ENCODE data around the gene ZFYVE28.

Gene ZFYVE28

GRCh38 chr4:2347190-2347589 lies 71.3 kb downstream of the ZFYVE28 start:
- Histone ChIP-seq H3K27ac (ENCODE audit: low read length) (no peak overlapping the region), H3K4me3 (ENCODE audit: low read length) (no peak overlapping the region), H3K9me3 (ENCODE audit: control insufficient read depth, insufficient read depth, low read length) (no peaks in the 10 kb centered on the region), H3K36me3 (ENCODE audit: control insufficient read depth, insufficient read depth, low read length) (no peaks in the 10 kb centered on the region), H3K27me3 (ENCODE audit: control insufficient read depth, insufficient read depth, low read length) (no peaks in the 10 kb centered on the region), H3K4me1 (ENCODE audit: control insufficient read depth, insufficient read depth, low read length) (0 out of 2 replicates have a peak, but pooled peaks cover 2% of the 10 kb centered on the region)
- no peak for DNase-seq (ENCODE audit: low read depth, low spot score)
- no CpG with 5 or more reads among the region's 4 CpGs for WGBS (ENCODE audit: insufficient coverage, insufficient read length)

GRCh38 chr4:2343476-2343875 lies 75.0 kb downstream of the ZFYVE28 start:
- peaks cover 6% of the 10 kb centered on the region; the same call in 1 of the 2 replicates for H3K4me1 ChIP-seq (ENCODE audit: control insufficient read depth, insufficient read depth, low read length)
- no peak for DNase-seq (ENCODE audit: low read depth, low spot score)
- no peak overlapping the region for H3K27ac ChIP-seq (ENCODE audit: low read length)
- H3K36me3 ChIP-seq (ENCODE audit: control insufficient read depth, insufficient read depth, low read length) = no peaks in the 10 kb centered on the region
- no peaks in the 10 kb centered on the region for H3K27me3 ChIP-seq (ENCODE audit: control insufficient read depth, insufficient read depth, low read length)
- no peaks in the 10 kb centered on the region for H3K9me3 ChIP-seq (ENCODE audit: control insufficient read depth, insufficient read depth, low read length)
- WGBS (ENCODE audit: insufficient coverage, insufficient read length) = no CpG with 5 or more reads among the region's 2 CpGs
- no peak overlapping the region for H3K4me3 ChIP-seq (ENCODE audit: low read length)

DNA sequence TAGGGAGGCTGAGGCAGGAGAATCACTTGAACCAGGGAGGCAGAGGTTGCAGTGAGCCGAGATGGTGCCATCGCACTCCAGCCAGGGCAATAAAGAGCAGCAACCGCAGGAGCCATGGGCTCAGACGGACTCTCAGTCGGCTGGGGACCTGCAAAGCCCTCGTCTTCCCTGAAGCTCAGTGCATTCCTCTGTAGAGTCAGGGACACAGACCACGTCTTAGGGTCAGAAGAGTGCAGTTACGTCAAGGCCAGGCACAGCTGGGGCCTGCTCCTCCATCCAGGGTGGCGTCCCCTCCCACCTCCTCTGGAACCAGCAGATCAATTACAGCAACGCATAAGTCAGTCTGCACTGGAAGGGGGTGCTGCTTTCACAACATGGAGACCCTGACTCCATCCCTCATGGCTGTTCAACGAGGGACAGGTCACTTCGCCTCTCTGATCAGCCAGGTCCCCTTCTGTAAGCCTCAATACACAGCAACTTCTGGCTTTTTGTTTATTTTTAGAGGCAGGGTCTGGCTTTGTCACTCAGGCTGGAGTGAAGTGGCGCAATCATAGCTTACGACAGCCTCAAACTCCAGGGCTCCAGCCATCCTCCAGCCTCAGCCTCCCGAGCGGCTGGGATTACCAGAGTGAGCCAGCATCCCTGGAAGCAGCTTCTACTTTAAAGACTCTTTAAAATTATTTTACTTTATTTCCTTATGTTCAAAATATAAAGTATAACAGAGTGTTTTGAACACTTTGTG lies 76.4 kb downstream of the ZFYVE28 start:
- H3K4me1 ChIP-seq (ENCODE audit: control insufficient read depth, insufficient read depth, low read length) = peaks cover 6% of the 10 kb centered on the region; the same call in 1 of the 2 replicates
- H3K36me3 ChIP-seq (ENCODE audit: control insufficient read depth, insufficient read depth, low read length) = no peaks in the 10 kb centered on the region
- no peaks in the 10 kb centered on the region for H3K9me3 ChIP-seq (ENCODE audit: control insufficient read depth, insufficient read depth, low read length)
- no peak overlapping the region for H3K27ac ChIP-seq (ENCODE audit: low read length)
- H3K4me3 ChIP-seq (ENCODE audit: low read length) = no peak overlapping the region
- no peak for DNase-seq (ENCODE audit: low read depth, low spot score)
- no peaks in the 10 kb centered on the region for H3K27me3 ChIP-seq (ENCODE audit: control insufficient read depth, insufficient read depth, low read length)
- no CpG with 5 or more reads among the region's 16 CpGs for WGBS (ENCODE audit: insufficient coverage, insufficient read length)

GRCh38 chr4:2341261-2341841 lies 77.1 kb downstream of the ZFYVE28 start:
- H3K36me3 ChIP-seq (ENCODE audit: control insufficient read depth, insufficient read depth, low read length) = no peaks in the 10 kb centered on the region
- H3K27me3 ChIP-seq (ENCODE audit: control insufficient read depth, insufficient read depth, low read length) = no peaks in the 10 kb centered on the region
- WGBS (ENCODE audit: insufficient coverage, insufficient read length) = no CpG with 5 or more reads among the region's 28 CpGs
- H3K4me3 ChIP-seq (ENCODE audit: low read length) = no peak overlapping the region
- DNase-seq (ENCODE audit: low read depth, low spot score) = no peak
- no peak overlapping the region for H3K27ac ChIP-seq (ENCODE audit: low read length)
- H3K9me3 ChIP-seq (ENCODE audit: control insufficient read depth, insufficient read depth, low read length) = no peaks in the 10 kb centered on the region
- H3K4me1 ChIP-seq (ENCODE audit: control insufficient read depth, insufficient read depth, low read length) = peaks cover 6% of the 10 kb centered on the region; the same call in 1 of the 2 replicates

DNA sequence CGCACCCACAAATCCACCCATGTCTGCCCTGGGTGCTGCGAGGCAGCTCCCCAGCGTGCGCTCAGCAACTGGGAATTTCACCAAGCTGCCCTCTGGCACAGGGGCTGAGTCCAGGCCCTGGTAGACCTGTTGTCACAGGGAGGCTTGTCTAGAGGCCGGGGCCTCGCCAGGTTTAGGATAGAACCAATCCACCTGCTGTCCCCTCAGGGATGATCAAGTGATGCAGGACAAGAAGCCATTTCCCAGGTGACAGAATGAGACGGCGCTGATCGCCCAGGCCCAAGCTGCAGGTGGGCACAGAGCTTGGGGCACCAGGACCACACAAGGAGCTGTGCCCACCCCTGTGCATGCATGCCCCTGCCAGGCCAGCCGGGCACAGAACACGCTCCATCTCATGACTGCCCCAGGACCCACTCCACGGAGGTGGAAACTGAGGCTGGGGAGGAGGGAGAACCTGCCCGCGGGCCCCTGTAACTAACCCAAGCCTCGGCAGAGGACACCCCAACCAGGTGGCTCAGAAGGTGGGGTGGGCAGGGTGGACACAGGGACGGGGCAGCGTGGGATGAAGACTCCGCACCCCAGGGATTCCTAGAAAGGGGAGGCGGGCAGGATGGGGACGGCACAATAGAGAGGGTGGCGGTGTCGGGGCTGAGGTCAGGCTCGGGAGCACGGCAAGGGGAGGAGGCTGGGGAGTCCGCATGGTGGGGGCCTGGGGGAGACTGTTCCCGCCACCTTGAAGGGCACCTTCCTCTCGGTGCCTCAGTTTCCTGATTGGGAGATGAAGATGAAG lies 78.0 kb downstream of the ZFYVE28 start:
- DNase-seq (ENCODE audit: low read depth, low spot score) = no peak
- no CpG with 5 or more reads among the region's 27 CpGs for WGBS (ENCODE audit: insufficient coverage, insufficient read length)
- H3K4me1 ChIP-seq (ENCODE audit: control insufficient read depth, insufficient read depth, low read length) = peaks cover 6% of the 10 kb centered on the region; the same call in 1 of the 2 replicates
- H3K27me3 ChIP-seq (ENCODE audit: control insufficient read depth, insufficient read depth, low read length) = no peaks in the 10 kb centered on the region
- H3K4me3 ChIP-seq (ENCODE audit: low read length) = no peak overlapping the region
- no peaks in the 10 kb centered on the region for H3K36me3 ChIP-seq (ENCODE audit: control insufficient read depth, insufficient read depth, low read length)
- no peaks in the 10 kb centered on the region for H3K9me3 ChIP-seq (ENCODE audit: control insufficient read depth, insufficient read depth, low read length)
- H3K27ac ChIP-seq (ENCODE audit: low read length) = no peak overlapping the region

DNA sequence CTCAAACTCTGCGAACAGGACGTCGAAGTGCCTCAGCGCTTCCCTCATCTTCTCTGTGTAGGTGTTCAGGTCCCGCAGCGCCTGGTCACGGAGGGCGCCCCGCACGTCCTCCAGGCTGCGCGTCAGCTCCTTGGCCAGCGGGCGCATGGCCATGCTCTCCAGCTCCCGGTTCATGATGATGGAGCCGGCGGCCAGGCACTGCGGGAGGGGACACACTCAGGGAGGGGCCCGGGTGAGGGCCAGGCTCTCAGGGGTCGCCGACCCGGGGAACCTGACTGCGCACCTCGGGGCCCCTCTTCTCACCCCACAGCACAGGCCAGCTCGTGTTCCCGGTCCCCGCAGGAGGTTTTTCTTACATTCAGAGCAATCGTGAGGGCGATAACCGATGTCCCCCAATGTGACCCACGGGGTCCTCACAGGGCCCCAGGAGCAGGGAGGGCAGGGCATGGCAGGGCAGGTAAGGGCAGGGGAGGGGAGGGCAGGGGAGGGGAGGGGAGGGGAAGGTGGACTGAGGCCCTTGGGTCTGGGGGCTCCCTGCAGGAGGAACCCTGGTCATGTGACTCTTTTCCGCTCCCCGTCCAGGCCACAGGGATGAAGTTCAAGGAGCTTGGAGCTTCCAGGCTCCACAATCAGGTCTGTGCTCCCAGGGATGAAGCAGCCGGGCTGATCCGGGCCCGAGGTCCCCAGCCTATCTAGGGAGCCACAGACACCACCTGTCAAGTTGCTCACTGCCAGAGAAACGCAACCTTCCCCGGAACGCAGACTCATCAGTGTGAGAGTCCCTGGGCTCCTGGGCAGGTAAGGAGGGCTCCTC lies 78.8 kb downstream of the ZFYVE28 start:
- Histone ChIP-seq H3K27me3 (ENCODE audit: control insufficient read depth, insufficient read depth, low read length) (no peaks in the 10 kb centered on the region), H3K4me1 (ENCODE audit: control insufficient read depth, insufficient read depth, low read length) (peaks cover 6% of the 10 kb centered on the region; the same call in 1 of the 2 replicates), H3K9me3 (ENCODE audit: control insufficient read depth, insufficient read depth, low read length) (no peaks in the 10 kb centered on the region), H3K36me3 (ENCODE audit: control insufficient read depth, insufficient read depth, low read length) (no peaks in the 10 kb centered on the region), H3K27ac (ENCODE audit: low read length) (no peak overlapping the region), H3K4me3 (ENCODE audit: low read length) (no peak overlapping the region)
- no CpG with 5 or more reads among the region's 39 CpGs for WGBS (ENCODE audit: insufficient coverage, insufficient read length)
- no peak for DNase-seq (ENCODE audit: low read depth, low spot score)

DNA sequence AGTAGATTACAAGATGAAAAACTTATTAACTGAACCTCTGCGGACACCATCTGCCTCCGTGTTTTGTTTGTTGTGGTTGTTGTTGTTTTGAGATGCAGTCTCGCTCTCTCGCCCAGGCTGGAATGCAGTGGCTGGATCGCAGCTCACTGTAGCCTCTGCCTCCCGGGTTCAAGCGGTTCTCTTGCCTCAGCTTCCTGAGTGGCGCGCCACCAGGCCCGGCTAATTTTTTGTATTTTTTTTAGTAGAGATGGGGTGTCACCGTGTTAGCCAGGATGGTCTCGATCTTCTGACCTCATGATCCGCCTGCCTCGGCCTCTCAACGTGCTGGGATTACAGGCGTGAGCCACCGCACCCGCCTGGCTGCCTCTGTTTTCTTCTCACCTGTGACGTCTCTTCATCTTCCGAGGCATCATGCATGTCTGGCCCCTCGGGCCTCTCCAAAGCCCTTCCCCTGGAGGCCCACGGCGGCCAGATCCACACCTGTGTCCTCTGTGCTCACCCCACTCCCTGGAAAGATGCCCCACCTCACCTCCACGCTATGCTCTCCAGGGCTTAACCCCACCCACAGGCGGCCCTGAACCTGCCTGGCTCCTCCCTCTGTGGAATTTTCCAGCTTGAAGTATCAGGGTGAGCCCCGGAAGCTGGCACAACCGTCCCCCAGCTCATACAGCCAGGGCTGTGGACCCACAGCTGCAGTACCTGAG lies 79.5 kb downstream of the ZFYVE28 start:
- H3K4me1 ChIP-seq (ENCODE audit: control insufficient read depth, insufficient read depth, low read length) = peaks cover 6% of the 10 kb centered on the region; the same call in 1 of the 2 replicates
- no peak overlapping the region for H3K27ac ChIP-seq (ENCODE audit: low read length)
- H3K36me3 ChIP-seq (ENCODE audit: control insufficient read depth, insufficient read depth, low read length) = no peaks in the 10 kb centered on the region
- DNase-seq (ENCODE audit: low read depth, low spot score) = no peak
- H3K9me3 ChIP-seq (ENCODE audit: control insufficient read depth, insufficient read depth, low read length) = no peaks in the 10 kb centered on the region
- no peak overlapping the region for H3K4me3 ChIP-seq (ENCODE audit: low read length)
- no CpG with 5 or more reads among the region's 27 CpGs for WGBS (ENCODE audit: insufficient coverage, insufficient read length)
- H3K27me3 ChIP-seq (ENCODE audit: control insufficient read depth, insufficient read depth, low read length) = no peaks in the 10 kb centered on the region

DNA sequence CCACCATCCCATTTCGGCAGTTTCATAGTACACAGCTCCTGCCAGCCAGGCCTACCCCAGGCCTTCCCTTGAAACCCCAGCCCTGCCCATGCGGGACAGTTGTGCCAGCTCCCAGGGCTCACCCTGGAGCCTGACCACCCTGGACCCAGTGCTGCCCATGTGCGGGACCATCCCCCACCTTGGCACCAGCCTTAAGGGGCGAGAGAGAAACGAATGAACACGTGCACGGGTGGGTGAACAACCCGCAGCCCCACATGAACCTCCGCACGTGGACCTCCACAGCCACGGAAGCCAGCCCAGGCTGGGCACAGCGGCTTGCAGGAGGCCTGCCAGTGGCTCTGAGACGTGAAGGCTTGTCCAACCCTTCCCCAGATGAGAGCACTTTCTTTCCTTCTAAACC lies 80.5 kb downstream of the ZFYVE28 start:
- Histone ChIP-seq H3K4me3 (ENCODE audit: low read length) (no peak overlapping the region), H3K27me3 (ENCODE audit: control insufficient read depth, insufficient read depth, low read length) (no peaks in the 10 kb centered on the region), H3K9me3 (ENCODE audit: control insufficient read depth, insufficient read depth, low read length) (no peaks in the 10 kb centered on the region), H3K4me1 (ENCODE audit: control insufficient read depth, insufficient read depth, low read length) (peaks cover 4% of the 10 kb centered on the region; the same call in 1 of the 2 replicates), H3K27ac (ENCODE audit: low read length) (no peak overlapping the region), H3K36me3 (ENCODE audit: control insufficient read depth, insufficient read depth, low read length) (no peaks in the 10 kb centered on the region)
- DNase-seq (ENCODE audit: low read depth, low spot score) = no peak
- WGBS (ENCODE audit: insufficient coverage, insufficient read length) = no CpG with 5 or more reads among the region's 13 CpGs

DNA sequence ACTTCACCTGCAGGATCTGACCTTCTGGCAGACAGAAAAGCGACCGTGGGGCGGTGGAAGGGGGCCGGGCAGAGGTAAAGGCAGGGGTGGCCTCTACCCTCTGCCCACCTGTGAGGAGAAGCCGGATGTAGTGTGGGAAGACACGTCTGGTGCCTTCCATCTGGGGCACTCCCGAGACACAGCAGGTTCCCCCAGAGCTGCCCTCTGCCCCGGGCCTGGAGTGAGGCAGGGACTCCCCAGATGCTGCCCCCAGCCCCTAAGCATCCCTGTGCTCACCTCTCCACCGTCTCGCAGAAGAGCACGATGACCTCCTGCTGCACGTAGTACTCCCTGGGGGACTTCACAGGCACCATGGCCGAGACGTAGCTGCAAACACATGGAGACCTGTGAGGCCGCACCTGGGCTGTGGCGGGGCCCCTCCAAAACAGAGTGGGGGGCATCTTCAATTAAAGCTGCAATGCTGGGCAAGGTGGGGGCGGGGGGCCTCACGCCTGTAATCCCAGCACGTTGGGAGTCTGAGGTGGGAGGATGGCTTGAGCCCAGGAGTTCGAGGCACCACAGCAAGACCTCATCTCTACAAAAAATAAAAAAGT lies 81.2 kb downstream of the ZFYVE28 start:
- Histone ChIP-seq H3K36me3 (ENCODE audit: control insufficient read depth, insufficient read depth, low read length) (no peaks in the 10 kb centered on the region), H3K9me3 (ENCODE audit: control insufficient read depth, insufficient read depth, low read length) (no peaks in the 10 kb centered on the region), H3K27me3 (ENCODE audit: control insufficient read depth, insufficient read depth, low read length) (no peaks in the 10 kb centered on the region), H3K4me1 (ENCODE audit: control insufficient read depth, insufficient read depth, low read length) (peaks cover 5% of the 10 kb centered on the region; the same call in 1 of the 2 replicates), H3K4me3 (ENCODE audit: low read length) (no peak overlapping the region), H3K27ac (ENCODE audit: low read length) (no peak overlapping the region)
- DNase-seq (ENCODE audit: low read depth, low spot score) = no peak
- WGBS (ENCODE audit: insufficient coverage, insufficient read length) = no CpG with 5 or more reads among the region's 20 CpGs

Data from iPS DF 6.9 (cell line).